ENCODE results near the gene OR1F1.
"Not testable (repeated sequence)": the region's sequence is repeated elsewhere in the genome, so short reads cannot be mapped to it uniquely, and the experiment has no call there.

The OR1F1 gene

DNA sequence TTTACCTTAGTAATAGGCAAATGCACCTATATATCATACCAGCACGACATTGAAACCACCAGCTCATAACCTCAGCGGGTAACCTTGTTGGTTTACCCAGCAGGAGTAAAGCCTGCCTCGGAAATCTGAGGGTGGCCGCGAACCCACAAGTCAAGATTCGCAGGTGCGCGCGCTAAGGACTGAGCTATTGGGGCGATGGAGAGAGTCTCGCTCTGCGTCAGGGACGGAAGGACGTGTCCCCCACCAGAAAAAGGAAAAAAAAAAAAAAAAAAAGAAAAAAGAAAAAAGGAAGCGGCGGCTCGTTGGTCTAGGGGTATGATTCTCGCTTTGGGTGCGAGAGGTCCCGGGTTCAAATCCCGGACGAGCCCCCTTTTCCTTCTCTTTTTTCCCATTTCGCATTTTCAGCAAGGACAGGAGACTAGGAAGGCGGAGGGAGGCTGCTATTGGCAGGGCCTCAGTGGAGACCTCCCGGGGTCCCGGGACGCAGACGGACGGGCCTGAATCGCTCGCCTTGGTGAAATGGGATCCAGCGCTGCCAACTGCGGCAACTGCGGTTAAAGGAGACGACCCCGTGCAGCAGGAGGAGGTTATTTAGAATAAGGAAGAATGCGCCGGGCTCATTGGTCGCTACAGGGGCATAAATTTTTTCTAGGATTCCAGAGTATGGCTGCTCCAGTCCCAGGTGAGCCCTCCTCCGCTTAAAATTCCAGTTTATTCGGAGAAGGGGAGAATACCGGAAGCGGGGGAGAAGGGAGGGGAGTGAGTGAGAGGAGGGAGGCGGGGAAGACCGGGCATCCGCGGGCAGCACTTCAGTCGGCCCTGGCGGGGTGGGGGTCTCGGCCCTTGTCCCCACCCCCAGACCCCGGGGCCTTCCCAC, at the start of gene OR1F1:
Gene OR1F1, plus strand, starts transcription at position 407 of the 877 bp plus-strand sequence.
- DNase-seq (ENCODE audit: low spot score), result peak; percentile 62

GRCh38 chr16:3138342-3138741, 49.7 kb upstream of the OR1F1 start:
- DNase-seq (ENCODE audit: low spot score), result no peak
- no peak for TF ChIP-seq CTCF (IDR thresholded peaks at IDR 0.05; ENCODE audit: extremely low read depth, missing control alignments)

More for the DNA sequence above, at the start of gene OR1F1:
- TF ChIP-seq CTCF (IDR thresholded peaks at IDR 0.05; ENCODE audit: extremely low read depth, missing control alignments), result no peak

DNA sequence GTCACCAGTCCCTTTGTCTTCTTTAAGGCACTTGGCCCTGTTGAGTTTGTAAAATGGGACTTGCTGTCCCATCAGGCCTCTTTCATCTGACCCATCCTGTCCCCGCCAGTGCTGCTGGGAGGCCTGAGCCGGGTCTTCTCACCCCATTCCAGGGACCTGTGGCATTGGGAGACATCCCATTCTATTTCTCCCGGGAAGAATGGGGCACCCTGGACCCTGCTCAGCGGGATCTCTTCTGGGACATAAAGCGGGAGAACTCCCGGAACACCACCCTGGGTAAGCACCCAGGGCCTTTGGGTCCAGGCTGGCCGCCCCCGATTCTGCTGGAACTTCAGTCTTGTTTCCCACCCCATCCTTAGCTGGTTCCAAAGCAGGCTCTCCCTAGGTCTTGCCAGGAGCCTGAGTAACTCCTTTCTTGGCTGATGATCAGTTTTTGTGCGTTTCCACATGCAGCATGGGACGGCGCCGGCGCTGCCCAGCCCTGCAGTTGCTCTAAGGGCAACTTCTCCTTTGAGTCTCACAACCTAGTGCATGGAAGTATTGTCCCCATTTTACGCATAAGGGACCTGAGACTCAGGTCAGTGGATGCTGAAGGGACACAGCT, 49.1 kb upstream of the OR1F1 start:
- no peak for DNase-seq (ENCODE audit: low spot score)
- TF ChIP-seq CTCF (IDR thresholded peaks at IDR 0.05; ENCODE audit: extremely low read depth, missing control alignments), result no peak

- DNase-seq (ENCODE audit: low spot score), result not testable (repeated sequence)
These were observed 48.4 kb upstream of the OR1F1 start for GRCh38 chr16:3139561-3139960.

GRCh38 chr16:3140603-3141427, 47.2 kb upstream of the OR1F1 start:
- no peak for TF ChIP-seq CTCF (IDR thresholded peaks at IDR 0.05; ENCODE audit: extremely low read depth, missing control alignments)

GRCh38 chr16:3141781-3142311, 46.2 kb upstream of the OR1F1 start:
- no peak for DNase-seq (ENCODE audit: low spot score)
- TF ChIP-seq CTCF (IDR thresholded peaks at IDR 0.05; ENCODE audit: extremely low read depth, missing control alignments), result no peak

More at GRCh38 chr16:3140603-3141427, 47.2 kb upstream of the OR1F1 start:
- DNase-seq (ENCODE audit: low spot score), result no peak

DNA sequence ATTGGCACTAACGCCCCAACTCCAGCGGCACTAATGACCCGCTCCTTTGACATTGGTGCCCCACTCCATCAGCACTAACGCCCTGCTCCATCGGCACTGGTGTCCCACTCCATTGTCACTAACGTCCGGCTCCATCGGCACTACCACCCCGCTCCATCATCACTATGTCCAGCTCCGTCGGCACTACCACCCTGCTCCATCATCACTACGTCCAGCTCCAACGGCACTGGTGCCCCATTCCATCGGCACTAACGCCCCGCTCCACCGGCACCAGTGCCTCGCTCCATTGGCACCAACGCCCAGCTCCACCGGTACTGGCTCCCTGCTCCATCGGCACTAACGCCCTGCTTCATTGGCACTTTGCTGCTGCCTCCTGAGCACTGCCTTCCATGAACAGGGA, 45.7 kb upstream of the OR1F1 start:
- TF ChIP-seq CTCF (IDR thresholded peaks at IDR 0.05; ENCODE audit: extremely low read depth, missing control alignments), result no peak
- no peak for DNase-seq (ENCODE audit: low spot score)
